ENCODE results near the gene TAL1. TPM values are rescaled to one million over a fixed set of nuclear protein-coding genes. Genes with fewer than 3 reads are reported as not detected.

TAL1 gene
- total and polyA plus RNA-seq, 2 of the 13 experiments (the other 11 are each of a cell fraction or from before 2014, with no cell fraction given): 0.05 TPM; not detected in 1

GRCh38 chr1:47192458-47193384, 39.3 kb downstream of the TAL1 start (continued):
- TF ChIP-seq, protein P1, sequence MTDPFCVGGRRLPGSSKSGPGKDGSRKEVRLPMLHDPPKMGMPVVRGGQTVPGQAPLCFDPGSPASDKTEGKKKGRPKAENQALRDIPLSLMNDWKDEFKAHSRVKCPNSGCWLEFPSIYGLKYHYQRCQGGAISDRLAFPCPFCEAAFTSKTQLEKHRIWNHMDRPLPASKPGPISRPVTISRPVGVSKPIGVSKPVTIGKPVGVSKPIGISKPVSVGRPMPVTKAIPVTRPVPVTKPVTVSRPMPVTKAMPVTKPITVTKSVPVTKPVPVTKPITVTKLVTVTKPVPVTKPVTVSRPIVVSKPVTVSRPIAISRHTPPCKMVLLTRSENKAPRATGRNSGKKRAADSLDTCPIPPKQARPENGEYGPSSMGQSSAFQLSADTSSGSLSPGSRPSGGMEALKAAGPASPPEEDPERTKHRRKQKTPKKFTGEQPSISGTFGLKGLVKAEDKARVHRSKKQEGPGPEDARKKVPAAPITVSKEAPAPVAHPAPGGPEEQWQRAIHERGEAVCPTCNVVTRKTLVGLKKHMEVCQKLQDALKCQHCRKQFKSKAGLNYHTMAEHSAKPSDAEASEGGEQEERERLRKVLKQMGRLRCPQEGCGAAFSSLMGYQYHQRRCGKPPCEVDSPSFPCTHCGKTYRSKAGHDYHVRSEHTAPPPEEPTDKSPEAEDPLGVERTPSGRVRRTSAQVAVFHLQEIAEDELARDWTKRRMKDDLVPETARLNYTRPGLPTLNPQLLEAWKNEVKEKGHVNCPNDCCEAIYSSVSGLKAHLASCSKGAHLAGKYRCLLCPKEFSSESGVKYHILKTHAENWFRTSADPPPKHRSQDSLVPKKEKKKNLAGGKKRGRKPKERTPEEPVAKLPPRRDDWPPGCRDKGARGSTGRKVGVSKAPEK (CRISPR knock-in tag; IDR thresholded peaks at IDR 0.05; ENCODE audit: borderline replicate concordance): 0 out of 2 replicates have a peak, but pooled peaks have one; percentile 19
- peak; percentile 57 for TF ChIP-seq ZFP90 (CRISPR knock-in tag; IDR thresholded peaks at IDR 0.05; ENCODE audit: borderline replicate concordance)
- no peak for TF ChIP-seq MAFG (CRISPR knock-in tag; IDR thresholded peaks at IDR 0.05)
- 0 out of 2 replicates have a peak, but pooled peaks have one; percentile 39 for TF ChIP-seq ZNF777 (CRISPR knock-in tag; IDR thresholded peaks at IDR 0.05)
- TF ChIP-seq, protein P2, sequence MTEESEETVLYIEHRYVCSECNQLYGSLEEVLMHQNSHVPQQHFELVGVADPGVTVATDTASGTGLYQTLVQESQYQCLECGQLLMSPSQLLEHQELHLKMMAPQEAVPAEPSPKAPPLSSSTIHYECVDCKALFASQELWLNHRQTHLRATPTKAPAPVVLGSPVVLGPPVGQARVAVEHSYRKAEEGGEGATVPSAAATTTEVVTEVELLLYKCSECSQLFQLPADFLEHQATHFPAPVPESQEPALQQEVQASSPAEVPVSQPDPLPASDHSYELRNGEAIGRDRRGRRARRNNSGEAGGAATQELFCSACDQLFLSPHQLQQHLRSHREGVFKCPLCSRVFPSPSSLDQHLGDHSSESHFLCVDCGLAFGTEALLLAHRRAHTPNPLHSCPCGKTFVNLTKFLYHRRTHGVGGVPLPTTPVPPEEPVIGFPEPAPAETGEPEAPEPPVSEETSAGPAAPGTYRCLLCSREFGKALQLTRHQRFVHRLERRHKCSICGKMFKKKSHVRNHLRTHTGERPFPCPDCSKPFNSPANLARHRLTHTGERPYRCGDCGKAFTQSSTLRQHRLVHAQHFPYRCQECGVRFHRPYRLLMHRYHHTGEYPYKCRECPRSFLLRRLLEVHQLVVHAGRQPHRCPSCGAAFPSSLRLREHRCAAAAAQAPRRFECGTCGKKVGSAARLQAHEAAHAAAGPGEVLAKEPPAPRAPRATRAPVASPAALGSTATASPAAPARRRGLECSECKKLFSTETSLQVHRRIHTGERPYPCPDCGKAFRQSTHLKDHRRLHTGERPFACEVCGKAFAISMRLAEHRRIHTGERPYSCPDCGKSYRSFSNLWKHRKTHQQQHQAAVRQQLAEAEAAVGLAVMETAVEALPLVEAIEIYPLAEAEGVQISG (CRISPR knock-in tag; IDR thresholded peaks at IDR 0.05): peak; percentile 64
- peak; percentile 57 for TF ChIP-seq GABPB1 (CRISPR knock-in tag; IDR thresholded peaks at IDR 0.05)
- TF ChIP-seq, protein P3, sequence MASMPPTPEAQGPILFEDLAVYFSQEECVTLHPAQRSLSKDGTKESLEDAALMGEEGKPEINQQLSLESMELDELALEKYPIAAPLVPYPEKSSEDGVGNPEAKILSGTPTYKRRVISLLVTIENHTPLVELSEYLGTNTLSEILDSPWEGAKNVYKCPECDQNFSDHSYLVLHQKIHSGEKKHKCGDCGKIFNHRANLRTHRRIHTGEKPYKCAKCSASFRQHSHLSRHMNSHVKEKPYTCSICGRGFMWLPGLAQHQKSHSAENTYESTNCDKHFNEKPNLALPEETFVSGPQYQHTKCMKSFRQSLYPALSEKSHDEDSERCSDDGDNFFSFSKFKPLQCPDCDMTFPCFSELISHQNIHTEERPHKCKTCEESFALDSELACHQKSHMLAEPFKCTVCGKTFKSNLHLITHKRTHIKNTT (CRISPR knock-in tag; IDR thresholded peaks at IDR 0.05): no peak
- peak; percentile 28; the same call in 1 of the 2 replicates for TF ChIP-seq IKZF5 (CRISPR knock-in tag; IDR thresholded peaks at IDR 0.05)
- TF ChIP-seq EHMT2 (IDR thresholded peaks at IDR 0.05; ENCODE audit: borderline replicate concordance, low read depth, low read length): no peak
- TF ChIP-seq FIP1L1 (IDR thresholded peaks at IDR 0.05; ENCODE audit: borderline replicate concordance, insufficient read depth, low read depth, low read length): no peak
- TF ChIP-seq ZNF256 (CRISPR knock-in tag; conservative IDR thresholded peaks at IDR 0.05): 0 out of 2 replicates have a peak, but pooled peaks have one; percentile 25
- TF ChIP-seq TBP (CRISPR knock-in tag; IDR thresholded peaks at IDR 0.05): no peak
- TF ChIP-seq PCBP2 (optimal IDR thresholded peaks at IDR 0.05; ENCODE audit: low read depth, low read length, poor library complexity, severe bottlenecking): no peak
- TF ChIP-seq ARID4A (CRISPR knock-in tag; IDR thresholded peaks at IDR 0.05; ENCODE audit: borderline replicate concordance): peak; percentile 53; the same call in 1 of the 2 replicates
